GM12878 (cell line): Measurements from ENCODE around the gene CD58. TPM values are rescaled to one million over a fixed set of nuclear protein-coding genes. Genes with fewer than 3 reads are reported as not detected.

Source experiments
- ATF7 ChIP-seq: fragments of 450-650 bp; IDR thresholded peaks from 2 replicates; pipeline ENCODE4 v1.6.1; 2016; ENCODE audit warnings: low read depth, mild to moderate bottlenecking
- BCL11A ChIP-seq: IDR thresholded peaks from 2 replicates; pipeline ENCODE4 v1.6.1; 2011; ENCODE audit warnings: low read depth, low read length
- CBX3 ChIP-seq: fragments of 200-600 bp; sonication (generic); IDR thresholded peaks from 2 replicates; pipeline ENCODE4 v1.6.1; 2016; ENCODE audit warnings: low read depth, borderline replicate concordance
- CHD4 ChIP-seq: fragments of 200-600 bp; sonication (generic); IDR thresholded peaks from 2 replicates; pipeline ENCODE4 v1.6.1; 2016; ENCODE audit warnings: mild to moderate bottlenecking
- FOS ChIP-seq: IDR thresholded peaks from 3 replicates; pipeline ENCODE4 v1.6.1; 2011; ENCODE audit warnings: borderline replicate concordance; ENCODE audit not compliant: insufficient read length; ENCODE audit errors: extremely low read depth
- HDAC2 ChIP-seq: fragments of 200-600 bp; sonication (generic); IDR thresholded peaks from 2 replicates; pipeline ENCODE4 v1.6.1; 2017
- KAT2A ChIP-seq: conservative IDR thresholded peaks from 2 replicates; pipeline ENCODE4 v1.6.1; 2011; ENCODE audit warnings: low read depth, low read length; ENCODE audit not compliant: control insufficient read depth
- KDM1A ChIP-seq: fragments of 200-600 bp; sonication (generic); IDR thresholded peaks from 2 replicates; pipeline ENCODE4 v1.6.1; 2016; ENCODE audit warnings: borderline replicate concordance
- MEF2A ChIP-seq: IDR thresholded peaks from 2 replicates; pipeline ENCODE4 v1.6.1; 2011; ENCODE audit warnings: low read depth, mild to moderate bottlenecking, low read length, moderate library complexity; ENCODE audit not compliant: insufficient read depth
- NR2F1 ChIP-seq: fragments of 450-650 bp; conservative IDR thresholded peaks from 2 replicates; pipeline ENCODE4 v1.6.1; 2017; ENCODE audit warnings: mild to moderate bottlenecking
- RELA ChIP-seq: fragments of 450-650 bp; IDR thresholded peaks from 2 replicates; pipeline ENCODE4 v1.8.0; 2014; ENCODE audit warnings: borderline replicate concordance; ENCODE audit not compliant: partially characterized antibody
- SMAD5 ChIP-seq: IDR thresholded peaks from 2 replicates; pipeline ENCODE4 v1.6.1; 2016; ENCODE audit warnings: antibody characterized with exemption, low read depth
- SP1 ChIP-seq: IDR thresholded peaks from one replicate; pipeline ENCODE4 v1.6.1; 2011; ENCODE audit warnings: low read depth, low read length
- STAT1 ChIP-seq: fragments of 450-650 bp; conservative IDR thresholded peaks from 2 replicates; pipeline ENCODE4 v1.6.1; 2014; ENCODE audit warnings: antibody characterized with exemption, mild to moderate bottlenecking
- polyA plus RNA-seq, 11 experiments: library from polyadenylated mRNA; depleted of rRNA in 4 of 11; unstranded in 6 of 11; stranded (reverse) in 5 of 11; fragments of >200 nt; fragmentation: Nextera tagmentation in 4 of 11; fragmentation: Illumina TruSeq in 1 of 11; extraction: Ambion mirVana in 4 of 11; extraction: Trizol in 1 of 11; gene quantifications; 1 replicate in 1 of 11; 2 replicates in 10 of 11; pipeline versions ENCODE4 v1.2.1 to v1.2.3, GENCODE V29; 2011 to 2016; ENCODE audit warnings: inconsistent platforms in 2 of 11, missing spikeins in 2 of 11, low read depth in 1 of 11
- total RNA-seq, 4 experiments: library from RNA; depleted of rRNA in 3 of 4; stranded (reverse); fragments of >200 nt in 3 of 4; fragmentation: Illumina TruSeq in 1 of 4; extraction: Trizol in 1 of 4; gene quantifications; 2 replicates each; pipeline versions ENCODE4 v1.2.1 to v1.2.3, GENCODE V29; 2013 to 2021
- TF ChIP-seq, protein P1 (sequence below): fragments of 450-650 bp; formaldehyde crosslinking; IDR thresholded peaks from 2 replicates; pipeline ENCODE4 v1.4.0; 2020; ENCODE audit warnings: mild to moderate bottlenecking, moderate library complexity
- TF ChIP-seq, protein P2 (sequence below): IDR thresholded peaks from 2 replicates; pipeline ENCODE4 v1.6.1; 2011; ENCODE audit warnings: low read depth, low read length, improper control_type of control experiment, borderline replicate concordance
- TF ChIP-seq, protein P3 (sequence below): fragments of 450-650 bp; IDR thresholded peaks from 2 replicates; pipeline ENCODE4 v1.6.1; 2017; ENCODE audit warnings: mild to moderate bottlenecking, low read depth, inconsistent platforms; ENCODE audit not compliant: poor library complexity, severe bottlenecking
- TF ChIP-seq, protein P4 (sequence below): IDR thresholded peaks from 2 replicates; pipeline ENCODE4 v1.6.1; 2012; ENCODE audit warnings: improper control_type of control experiment, low read depth, low read length; ENCODE audit not compliant: insufficient replicate concordance

CD58 gene
- total and polyA plus RNA-seq, 10 of the 15 experiments (the other 5 are each of a cell fraction or from before 2014, with no cell fraction given) = 70.4 to 252 (median 129) TPM

DNA sequence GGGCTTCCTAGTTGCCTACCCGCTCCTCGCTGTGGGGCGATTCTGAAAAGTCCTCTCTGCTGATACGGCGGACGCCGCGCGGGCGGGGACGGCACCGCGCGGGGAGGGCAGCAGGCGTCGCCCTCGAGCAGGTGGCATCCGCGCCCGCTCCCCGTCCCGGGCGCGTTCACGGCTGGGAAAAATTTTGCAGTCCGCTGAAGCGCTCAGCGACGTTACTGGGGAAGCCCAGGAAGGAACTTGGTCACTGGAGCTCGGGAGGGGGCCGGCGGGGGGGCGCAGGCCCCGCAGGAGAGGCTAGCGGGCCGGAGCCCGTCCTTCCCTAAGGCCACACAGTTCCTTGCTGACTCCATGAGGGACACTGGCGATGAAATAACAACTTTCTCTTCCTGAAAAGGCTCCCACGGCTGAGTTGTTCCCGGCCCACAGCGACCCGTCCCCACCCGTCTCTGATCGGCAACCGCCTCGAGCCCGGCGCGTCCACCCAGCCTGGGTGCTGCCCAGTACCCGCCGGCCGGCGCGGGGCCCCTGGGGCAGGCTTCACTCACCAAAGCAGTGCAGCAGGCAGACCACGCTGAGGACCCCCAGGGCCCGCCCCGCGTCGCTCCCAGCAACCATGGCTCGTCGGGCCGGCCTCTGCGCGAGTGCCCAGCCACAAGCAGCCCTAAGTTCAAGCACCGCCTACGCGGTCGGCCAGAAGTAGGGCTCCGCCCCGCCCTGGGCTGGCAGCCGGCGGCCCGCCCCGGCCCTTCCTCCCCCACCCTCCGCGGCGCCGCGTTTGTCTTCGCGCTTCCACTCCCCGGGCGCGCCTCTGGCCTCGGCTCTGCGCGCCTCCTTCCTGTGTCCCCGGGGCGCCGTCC, at the start of gene CD58 (continued):
- TF ChIP-seq, protein P1, sequence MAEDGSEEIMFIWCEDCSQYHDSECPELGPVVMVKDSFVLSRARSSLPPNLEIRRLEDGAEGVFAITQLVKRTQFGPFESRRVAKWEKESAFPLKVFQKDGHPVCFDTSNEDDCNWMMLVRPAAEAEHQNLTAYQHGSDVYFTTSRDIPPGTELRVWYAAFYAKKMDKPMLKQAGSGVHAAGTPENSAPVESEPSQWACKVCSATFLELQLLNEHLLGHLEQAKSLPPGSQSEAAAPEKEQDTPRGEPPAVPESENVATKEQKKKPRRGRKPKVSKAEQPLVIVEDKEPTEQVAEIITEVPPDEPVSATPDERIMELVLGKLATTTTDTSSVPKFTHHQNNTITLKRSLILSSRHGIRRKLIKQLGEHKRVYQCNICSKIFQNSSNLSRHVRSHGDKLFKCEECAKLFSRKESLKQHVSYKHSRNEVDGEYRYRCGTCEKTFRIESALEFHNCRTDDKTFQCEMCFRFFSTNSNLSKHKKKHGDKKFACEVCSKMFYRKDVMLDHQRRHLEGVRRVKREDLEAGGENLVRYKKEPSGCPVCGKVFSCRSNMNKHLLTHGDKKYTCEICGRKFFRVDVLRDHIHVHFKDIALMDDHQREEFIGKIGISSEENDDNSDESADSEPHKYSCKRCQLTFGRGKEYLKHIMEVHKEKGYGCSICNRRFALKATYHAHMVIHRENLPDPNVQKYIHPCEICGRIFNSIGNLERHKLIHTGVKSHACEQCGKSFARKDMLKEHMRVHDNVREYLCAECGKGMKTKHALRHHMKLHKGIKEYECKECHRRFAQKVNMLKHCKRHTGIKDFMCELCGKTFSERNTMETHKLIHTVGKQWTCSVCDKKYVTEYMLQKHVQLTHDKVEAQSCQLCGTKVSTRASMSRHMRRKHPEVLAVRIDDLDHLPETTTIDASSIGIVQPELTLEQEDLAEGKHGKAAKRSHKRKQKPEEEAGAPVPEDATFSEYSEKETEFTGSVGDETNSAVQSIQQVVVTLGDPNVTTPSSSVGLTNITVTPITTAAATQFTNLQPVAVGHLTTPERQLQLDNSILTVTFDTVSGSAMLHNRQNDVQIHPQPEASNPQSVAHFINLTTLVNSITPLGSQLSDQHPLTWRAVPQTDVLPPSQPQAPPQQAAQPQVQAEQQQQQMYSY (CRISPR knock-in tag) = no peak
- TF ChIP-seq STAT1 (no peak), CBX3 (no peak), NR2F1 (peak; percentile 67), ATF7 (no peak), FOS (no peak), SMAD5 (peak; percentile 90), KDM1A (no peak), SP1 (peak; percentile 12), MEF2A (no peak; the same call in 1 of the 2 replicates), KAT2A (no peak), HDAC2 (no peak), CHD4 (no peak), BCL11A (0 out of 2 replicates have a peak, but pooled peaks have one; percentile 25), RELA (no peak)
- TF ChIP-seq, protein P2, sequence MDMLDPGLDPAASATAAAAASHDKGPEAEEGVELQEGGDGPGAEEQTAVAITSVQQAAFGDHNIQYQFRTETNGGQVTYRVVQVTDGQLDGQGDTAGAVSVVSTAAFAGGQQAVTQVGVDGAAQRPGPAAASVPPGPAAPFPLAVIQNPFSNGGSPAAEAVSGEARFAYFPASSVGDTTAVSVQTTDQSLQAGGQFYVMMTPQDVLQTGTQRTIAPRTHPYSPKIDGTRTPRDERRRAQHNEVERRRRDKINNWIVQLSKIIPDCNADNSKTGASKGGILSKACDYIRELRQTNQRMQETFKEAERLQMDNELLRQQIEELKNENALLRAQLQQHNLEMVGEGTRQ = no peak
- TF ChIP-seq, protein P3, sequence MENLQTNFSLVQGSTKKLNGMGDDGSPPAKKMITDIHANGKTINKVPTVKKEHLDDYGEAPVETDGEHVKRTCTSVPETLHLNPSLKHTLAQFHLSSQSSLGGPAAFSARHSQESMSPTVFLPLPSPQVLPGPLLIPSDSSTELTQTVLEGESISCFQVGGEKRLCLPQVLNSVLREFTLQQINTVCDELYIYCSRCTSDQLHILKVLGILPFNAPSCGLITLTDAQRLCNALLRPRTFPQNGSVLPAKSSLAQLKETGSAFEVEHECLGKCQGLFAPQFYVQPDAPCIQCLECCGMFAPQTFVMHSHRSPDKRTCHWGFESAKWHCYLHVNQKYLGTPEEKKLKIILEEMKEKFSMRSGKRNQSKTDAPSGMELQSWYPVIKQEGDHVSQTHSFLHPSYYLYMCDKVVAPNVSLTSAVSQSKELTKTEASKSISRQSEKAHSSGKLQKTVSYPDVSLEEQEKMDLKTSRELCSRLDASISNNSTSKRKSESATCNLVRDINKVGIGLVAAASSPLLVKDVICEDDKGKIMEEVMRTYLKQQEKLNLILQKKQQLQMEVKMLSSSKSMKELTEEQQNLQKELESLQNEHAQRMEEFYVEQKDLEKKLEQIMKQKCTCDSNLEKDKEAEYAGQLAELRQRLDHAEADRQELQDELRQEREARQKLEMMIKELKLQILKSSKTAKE = no peak
- TF ChIP-seq, protein P4, sequence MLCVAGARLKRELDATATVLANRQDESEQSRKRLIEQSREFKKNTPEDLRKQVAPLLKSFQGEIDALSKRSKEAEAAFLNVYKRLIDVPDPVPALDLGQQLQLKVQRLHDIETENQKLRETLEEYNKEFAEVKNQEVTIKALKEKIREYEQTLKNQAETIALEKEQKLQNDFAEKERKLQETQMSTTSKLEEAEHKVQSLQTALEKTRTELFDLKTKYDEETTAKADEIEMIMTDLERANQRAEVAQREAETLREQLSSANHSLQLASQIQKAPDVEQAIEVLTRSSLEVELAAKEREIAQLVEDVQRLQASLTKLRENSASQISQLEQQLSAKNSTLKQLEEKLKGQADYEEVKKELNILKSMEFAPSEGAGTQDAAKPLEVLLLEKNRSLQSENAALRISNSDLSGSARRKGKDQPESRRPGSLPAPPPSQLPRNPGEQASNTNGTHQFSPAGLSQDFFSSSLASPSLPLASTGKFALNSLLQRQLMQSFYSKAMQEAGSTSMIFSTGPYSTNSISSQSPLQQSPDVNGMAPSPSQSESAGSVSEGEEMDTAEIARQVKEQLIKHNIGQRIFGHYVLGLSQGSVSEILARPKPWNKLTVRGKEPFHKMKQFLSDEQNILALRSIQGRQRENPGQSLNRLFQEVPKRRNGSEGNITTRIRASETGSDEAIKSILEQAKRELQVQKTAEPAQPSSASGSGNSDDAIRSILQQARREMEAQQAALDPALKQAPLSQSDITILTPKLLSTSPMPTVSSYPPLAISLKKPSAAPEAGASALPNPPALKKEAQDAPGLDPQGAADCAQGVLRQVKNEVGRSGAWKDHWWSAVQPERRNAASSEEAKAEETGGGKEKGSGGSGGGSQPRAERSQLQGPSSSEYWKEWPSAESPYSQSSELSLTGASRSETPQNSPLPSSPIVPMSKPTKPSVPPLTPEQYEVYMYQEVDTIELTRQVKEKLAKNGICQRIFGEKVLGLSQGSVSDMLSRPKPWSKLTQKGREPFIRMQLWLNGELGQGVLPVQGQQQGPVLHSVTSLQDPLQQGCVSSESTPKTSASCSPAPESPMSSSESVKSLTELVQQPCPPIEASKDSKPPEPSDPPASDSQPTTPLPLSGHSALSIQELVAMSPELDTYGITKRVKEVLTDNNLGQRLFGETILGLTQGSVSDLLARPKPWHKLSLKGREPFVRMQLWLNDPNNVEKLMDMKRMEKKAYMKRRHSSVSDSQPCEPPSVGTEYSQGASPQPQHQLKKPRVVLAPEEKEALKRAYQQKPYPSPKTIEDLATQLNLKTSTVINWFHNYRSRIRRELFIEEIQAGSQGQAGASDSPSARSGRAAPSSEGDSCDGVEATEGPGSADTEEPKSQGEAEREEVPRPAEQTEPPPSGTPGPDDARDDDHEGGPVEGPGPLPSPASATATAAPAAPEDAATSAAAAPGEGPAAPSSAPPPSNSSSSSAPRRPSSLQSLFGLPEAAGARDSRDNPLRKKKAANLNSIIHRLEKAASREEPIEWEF = no peak
